NCI-H2081 (cell line): ENCODE measurements around the gene GNG7.
"Not testable (repeated sequence)": the region's sequence is repeated elsewhere in the genome, so short reads cannot be mapped to it uniquely, and the experiment has no call there.

Experiments
- DNase-seq, 2 experiments: peaks; one replicate each; lab custom pipeline; 2025; lab: John Stamatoyannopoulos, UW

Gene GNG7

DNA sequence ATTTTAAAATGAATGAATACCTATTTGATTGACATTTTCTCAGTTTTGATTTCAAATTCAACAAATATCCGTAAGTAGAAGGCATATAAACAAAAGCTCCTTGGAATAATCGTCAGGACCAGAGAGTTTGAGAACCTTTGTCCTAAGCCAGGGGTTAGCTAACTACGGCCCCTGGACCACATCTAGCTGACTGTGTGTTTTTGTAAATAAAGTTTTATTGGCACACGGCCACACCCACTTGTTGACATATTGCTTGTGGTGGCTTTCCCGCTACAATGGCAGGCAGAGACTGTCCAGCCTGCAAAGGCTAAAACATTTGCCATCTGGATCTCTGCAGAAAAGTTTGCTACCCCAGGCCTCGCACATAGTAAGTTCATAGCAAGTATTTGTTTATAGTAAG lies 83.4 kb downstream of the GNG7 start:
- DNase-seq: no peak

DNA sequence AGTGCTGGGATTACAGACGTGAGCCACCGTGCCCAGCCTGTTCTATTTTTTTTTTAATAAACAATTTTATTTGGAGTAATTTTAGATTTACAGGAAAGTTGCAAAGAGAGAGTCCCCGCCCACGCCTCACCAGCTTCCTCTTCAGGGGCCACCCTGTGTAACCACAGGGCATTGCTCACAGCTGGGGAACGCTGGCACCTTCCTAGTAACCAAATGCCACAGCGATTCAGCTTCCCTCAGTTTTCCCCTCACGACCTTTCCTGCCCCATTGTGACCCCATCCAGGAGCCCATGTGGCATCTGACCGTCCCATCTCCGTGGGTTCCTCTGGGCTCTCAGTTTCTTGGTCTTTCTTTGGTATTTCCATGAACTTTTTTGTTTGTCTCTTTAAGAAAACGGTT lies 83.9 kb downstream of the GNG7 start:
- DNase-seq: no peak

DNA sequence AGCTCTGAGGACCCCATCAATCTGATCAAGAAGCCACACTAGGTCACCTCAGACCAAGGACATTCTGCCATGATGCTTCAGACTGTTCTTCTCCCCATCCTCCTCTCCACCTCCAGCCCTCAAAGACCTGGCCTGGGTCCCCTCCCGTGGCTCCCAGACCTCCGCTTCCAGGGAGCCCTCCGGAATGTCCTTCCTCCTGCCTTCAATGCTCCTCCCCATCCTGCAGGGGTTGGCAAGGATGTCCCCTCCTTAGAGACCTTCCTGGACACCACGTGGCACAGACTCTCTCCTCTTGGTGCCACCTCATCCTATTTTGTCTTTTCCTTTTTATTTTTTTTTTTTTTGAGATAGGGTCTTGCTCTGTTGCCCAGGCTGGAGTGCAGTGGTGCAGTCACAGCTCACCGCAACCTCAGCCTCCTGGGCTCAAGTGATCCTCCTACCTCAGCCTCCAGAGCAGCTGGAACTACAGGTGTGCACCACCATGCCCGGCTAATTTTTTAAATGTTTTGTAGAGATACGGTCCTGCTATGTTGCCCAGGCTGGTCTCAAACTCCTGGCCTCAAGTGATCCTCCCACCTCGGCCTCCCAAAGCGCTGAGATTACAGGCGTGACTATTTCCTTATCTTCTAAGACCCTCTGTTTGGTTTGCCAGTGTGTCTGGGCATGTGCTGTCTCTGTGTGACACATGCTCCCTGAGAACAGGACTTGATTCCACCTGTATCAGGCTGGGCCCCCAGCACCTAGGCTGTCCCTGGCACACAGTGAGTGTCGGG lies 84.9 kb downstream of the GNG7 start:
- DNase-seq: no peak

DNA sequence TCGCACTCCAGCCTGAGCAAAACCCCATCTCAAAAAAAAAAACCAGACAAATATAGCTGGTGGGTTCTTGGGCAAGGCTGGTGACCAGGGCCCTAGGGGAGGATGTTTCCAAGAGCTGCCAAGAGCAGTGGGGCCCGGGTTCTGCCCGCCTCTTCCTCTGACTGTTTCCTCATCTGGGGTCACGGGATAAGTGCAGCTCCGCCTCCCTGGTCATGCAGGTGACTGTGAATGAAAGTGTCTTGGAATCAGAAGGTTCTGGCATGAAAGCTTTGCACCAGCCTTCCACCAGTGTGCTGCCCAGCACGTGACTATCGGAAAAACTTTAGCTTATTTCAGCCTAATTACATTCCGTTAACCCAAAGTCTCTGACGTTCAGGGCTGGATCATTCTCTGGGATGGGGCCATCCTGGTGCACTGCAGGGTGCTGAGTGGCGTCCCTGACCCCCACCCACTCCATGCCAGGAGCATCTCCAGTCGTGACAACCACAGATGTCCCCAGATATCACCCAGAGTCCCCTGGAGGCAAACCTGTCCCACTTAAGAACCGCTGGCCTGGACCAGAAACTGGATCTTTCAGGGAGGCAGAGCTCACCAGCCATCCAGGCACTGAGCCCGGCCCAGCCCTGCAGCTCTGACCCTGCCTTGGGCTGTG lies 85.6 kb downstream of the GNG7 start:
- no peak for DNase-seq

DNA sequence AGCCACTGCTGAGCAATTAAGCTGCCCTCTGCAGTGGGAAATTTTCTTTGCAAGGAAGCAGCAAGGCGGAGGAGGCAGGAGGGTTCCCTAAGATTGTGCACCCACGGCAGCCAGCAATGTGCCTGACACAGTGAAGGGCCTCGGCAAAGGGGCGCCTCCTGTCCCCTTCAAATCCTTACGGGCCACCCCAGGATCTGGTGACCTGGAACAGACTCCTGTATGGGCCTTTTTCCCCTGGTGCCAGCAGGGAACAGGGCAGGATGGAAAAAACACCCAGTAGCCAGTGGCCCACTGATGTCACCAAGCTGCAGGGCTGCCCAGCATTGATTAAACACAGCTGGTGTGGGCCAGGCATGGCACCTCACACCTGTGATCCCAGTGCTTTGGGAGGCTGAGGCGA lies 86.7 kb downstream of the GNG7 start:
- DNase-seq: no peak

DNA sequence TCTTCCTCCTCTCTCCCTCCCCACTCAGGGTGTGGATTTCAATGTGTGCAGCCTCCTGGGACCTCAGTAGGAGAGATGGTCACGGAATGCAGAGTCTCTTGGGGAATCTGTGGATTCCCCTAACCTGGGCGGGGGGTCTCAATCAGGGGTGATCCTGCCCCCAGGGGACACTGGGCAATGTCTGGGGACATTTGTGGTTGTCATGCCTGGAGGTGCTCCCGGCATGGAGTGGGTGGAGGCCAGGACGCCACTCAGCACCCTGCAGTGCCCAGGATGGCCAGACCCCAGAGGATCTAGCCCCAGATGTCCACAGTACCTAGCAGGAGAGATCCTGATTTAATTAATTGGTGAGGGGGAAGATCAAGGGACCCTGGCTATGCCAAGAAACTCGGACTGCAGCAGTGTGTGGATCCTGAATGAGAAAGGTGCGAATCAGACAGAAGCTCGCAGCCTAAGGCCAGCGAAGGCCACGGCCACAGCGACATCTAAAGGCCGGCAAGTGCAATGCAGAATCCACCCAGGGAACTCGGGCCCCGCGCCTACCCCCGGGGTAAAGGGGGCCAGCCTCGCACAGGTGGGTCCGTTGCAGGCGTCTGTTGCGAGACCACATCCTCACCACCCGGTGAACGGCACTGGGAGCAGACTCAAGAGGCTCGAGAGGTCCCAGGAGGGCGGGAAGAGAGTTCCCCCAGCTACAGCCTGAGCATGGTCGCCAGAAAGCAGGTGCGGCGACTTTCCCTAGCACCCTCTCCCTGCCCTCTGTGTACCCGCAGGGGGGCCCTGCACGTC lies 88.8 kb downstream of the GNG7 start:
- peak in 1 of 2 experiments; percentile 25 for DNase-seq

DNA sequence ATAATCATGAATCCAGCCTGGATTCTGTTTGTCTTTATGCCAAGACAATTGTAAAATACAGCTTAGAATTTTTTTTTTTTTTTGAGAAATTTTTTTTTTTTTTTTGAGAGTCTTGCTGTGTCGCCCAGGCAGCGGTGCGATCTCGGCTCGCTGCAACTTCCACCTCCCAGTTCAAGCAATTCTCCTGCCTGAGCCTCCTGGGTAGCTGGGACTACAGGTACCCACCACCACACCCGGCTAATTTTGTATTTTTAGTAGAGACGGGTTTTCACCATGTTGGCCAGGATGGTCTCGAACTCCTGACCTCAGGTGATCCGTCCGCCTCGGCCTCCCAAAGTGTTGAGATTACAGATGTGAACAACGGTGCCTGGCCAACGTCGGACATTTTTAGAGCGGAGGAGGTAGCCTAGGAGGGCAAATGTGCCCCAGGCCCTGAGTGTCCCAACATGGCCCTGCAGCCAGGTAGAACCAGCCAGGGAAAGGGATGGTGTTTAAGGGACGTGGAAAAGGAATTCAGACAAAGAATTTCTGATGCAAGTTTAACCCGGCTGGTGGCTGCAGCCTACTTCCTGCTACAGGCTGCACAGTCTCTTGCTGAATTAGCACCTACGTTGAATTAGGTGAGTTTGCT lies 89.8 kb downstream of the GNG7 start:
- no peak for DNase-seq

DNA sequence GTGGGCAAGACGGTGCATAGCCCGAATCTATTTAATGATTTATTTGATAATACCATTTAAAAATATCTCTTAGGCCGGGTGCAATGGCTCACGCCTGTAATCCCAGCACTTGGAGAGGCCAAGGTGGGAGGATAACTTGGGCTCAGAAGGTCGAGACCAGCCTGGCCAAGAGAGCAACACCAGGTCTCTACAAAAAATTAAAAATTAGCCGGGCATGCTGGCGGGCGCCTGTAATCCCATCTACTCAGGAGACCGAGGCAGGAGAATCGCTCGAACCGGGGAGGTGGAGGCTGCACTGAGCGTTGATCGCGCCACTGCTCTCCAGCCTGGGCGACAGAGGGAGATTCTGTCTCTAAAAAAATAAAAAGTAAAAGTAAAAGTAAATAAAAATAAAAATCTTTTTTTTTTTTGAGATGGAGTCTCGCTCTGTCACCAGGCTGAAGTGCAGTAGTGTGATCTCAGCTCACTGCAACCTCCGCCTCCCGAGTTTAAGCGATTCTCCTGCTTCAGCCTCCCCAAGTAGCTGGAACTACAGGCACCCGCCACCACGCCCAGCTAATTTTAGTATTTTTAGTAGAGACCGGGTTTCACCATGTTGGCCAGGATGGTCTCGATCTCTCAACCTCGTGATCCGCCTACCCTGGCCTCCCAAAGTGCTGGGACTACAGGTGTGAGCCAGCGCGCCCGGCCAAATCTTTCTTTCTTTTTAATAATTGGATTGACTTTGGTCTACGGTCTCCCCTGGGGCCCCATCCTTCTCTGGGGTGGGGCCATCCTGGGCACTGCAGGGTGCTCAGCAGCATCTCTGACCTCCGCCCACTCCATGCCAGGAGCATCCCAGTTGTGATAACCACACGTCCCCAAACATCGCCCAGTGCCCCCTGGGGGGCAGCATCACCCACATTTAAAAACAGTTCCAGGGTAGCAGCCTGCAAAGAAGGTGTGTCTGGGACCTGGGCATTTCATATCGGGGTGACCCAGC lies 90.7 kb downstream of the GNG7 start:
- DNase-seq: no peak

DNA sequence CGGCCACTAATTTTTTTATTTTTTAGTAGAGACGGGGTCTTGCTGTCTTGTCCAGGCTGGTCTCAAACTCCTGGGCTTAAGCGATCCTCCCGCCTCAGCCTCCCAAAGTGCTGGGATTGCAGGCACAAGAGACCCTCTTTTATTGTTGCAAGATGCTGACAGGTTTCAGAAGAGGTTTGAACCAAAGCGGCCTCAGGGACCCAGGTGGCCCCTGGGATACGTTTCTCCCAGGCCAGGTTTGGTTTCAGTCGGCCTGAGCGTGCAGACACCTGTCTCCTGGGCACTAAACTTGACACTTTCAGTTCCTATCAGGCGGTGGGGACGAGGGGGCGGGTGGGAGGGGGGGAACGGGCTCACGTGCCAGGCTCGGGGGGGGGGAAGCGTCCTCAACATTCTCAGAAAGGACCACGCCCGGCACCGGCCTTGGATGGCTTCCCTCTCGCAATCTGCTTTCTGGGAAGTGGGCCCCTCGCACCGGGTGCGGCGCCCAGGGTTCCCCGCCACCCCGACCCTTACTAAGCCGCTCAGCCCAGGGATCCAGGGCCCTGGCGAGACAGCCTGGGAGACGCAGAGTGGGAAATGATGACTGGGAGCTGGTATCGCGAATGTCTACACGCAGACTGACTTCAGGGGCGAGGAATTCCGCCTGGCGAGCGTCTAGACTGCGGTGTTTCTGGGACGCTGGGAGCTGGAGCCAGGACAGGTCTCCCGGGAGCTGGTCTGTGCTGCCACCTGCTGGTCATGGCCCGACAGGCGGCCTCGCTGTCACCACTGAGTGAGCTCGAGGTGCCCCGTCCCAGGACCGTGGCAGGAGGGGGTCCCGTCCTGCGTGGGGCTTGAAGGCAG lies 91.6 kb downstream of the GNG7 start:
- DNase-seq: peak; percentile 69 to 77

DNA sequence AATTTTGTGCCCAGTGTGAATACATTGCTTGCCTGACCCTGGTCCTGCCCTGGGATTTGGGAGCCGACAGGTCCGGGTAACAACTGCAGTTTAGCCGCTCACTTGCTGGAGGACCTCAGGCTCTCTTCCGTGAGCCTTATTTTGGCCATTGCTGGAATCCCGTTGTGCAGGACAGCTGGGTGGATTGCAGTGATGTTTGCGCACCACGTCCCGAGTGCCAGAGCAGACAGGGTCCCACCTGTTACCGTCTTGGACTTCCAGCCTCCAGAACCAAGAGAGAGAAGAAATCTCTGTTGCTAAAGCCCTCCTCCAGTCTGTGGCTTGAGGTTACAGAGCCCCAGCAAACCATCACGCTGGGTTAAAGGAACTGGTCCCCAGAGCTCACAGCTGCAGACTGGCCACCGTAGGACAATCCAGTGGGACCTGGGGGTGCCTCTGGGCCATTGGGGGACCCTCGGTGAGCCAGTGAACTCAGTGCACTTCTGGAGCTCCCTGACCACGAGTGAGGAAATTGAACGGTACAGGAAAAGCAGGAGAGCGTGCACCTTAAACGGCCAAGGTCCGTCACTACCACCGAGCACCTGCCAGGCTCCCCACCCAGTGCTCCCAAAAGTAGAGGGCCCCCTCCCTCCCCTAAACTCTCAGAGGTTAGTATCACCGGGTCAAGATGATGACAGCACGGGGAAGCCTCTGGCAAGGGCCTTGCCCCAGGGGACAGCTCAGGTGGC lies 92.9 kb downstream of the GNG7 start:
- no peak for DNase-seq

DNA sequence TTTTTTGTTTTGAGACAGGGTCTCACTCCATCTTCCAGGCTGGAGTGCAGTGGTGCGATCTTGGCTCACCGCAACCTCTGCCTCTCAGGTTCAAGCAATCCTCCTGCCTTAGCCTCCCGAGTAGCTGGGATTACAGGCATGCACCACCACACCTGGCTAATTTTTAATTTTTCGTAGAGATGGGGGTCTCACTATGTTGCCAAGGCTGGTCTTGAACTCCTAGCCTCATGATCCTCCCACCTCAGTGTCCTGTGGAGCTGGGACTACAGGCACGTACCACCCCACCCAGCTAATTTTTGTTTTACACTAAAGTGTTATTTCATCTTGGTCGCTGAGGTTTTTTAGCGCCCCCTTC lies 93.5 kb downstream of the GNG7 start:
- not testable (repeated sequence) for DNase-seq

DNA sequence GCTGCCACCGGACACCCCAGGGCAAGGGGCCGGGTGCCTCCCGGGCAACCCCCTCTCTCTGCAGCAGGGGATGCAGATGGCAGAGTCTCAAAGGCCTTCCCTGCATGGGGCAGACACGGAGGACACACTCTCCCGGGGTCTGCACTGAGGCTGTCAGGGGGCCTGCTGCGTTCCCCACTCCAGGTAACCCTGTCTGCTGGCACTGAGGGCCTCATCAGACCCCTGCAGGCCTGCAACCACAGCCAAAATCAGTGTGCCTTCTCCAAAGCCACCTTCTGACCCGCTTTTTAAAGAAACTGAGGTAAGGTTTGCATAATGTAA lies 93.9 kb downstream of the GNG7 start:
- DNase-seq: no peak

DNA sequence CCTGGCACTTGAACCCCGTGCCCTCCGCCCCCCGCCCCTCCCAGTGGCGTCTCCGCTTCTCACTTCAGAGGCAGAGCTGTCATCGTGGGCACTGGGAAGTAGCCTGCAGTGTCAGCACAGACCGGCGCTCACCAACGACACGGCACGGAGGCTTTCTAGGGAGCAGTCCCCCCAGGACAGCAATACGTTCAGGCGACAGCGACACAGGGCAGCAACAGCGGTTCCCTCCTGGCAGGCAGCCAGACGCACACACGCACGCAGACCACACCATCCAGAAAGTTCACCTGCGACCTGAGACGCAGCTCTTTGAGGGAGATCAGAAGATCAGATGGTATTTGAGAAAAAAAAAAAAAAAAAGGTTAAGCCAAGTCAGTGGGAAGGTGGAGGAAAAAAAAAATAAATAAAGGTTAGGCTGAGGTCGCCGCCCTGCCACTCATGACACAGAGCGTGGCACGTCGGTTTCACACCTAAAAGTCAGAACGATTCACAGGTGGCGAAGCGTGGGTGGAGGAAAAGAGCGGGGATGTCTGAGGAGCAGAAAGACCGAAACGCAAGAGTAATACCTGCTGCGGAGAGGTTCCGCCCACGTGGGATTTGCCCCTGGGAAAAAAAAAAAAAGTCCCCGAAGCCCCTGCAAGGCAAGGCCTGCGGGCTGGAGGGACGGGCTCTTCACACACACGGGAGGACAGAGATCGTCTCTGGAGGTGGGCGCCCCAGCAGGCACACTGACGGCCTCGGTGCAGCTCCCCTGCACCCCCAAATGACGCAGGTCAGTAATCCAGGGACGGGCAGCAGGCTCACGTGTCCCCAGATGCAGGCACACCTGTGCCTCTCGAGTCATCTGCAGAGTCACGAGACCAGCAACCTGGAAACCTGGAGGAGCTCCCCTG lies 94.5 kb downstream of the GNG7 start:
- DNase-seq: no peak

DNA sequence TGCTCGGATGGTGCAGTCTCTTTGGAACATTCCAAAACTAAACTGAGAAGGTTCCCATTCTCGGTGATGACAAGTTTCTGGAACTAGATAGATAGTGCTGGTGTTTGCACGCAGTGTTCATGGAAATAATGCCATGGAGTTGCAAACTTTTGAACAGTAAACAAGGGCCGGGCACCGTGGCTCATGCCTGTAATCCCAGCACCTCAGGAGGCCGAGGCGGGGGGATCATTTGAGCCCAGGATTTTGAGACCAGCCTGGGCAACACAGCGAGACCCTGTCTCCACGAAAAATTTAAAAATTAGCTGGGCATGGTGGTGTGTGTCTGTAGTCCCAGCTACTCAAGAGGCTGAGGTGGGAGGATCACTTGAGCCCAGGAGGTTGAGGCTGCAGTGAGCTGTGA lies 95.7 kb downstream of the GNG7 start:
- not testable (repeated sequence) for DNase-seq

DNA sequence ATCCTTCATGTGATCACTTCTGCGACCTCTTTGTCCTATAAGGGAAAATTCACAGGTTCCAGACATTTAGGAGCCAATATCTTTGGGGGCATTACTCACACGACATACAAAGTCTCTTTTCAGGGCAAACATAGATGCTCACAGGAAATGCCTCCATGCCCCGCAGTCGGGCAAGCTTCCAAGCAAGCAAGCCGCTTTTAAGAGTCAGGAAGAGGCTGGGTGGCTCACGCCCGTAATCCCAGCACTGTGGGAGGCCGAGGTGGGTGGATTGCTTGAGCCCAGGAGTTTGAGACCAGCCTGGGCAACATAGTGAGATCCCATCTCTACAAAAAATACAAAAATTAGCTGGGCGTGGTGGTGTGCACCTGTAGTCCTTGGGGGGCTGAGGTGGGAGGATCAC lies 96.6 kb downstream of the GNG7 start:
- not testable (repeated sequence) for DNase-seq

DNA sequence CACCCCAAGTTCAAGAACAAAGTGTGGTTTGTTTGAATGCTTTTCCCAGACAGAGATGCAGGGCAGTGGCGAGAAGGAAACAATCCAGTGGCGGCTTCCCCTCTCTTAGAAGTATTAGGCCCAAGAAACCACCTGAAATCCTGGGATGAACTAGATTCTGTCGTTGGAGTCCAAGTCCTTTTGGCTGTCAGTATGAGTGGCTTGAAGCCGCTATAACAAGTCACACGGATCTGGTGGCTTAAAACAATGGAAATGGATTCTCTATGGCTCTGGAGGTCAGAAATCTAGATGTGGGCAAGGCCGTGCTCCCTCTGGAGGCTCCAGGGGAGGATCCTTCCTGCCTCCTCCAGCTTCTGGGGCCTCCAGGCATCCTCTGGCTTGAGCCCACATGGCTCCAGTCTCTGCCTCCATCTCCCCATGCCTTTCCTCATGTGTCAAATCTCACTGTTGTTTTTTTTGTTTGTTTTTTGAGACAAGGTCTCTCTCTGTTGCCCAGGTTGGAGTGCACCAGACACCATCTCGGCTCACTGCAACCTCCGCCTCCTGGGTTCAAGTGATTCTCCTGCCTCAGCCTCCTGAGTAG lies 97.7 kb downstream of the GNG7 start:
- DNase-seq: no peak

DNA sequence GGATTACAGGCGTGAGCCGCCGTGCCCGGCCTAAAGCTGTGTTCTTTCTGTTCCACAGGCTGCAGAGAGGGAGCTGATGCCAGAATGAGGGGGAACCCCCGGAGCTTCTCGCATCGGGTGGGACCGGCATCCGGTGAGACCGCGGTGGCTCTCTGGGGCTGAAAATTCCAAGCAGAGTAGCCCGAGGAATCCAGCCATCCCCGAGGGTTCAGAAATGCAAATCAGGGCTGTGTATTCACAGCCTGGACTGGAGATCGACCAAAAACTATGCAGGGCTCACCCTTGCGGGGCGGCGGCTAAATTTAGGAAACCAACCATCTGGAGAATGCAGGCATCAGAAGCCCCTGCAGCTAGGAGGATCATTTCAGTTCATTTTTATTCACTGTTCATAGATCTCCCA lies 99.2 kb downstream of the GNG7 start:
- DNase-seq: no peak

DNA sequence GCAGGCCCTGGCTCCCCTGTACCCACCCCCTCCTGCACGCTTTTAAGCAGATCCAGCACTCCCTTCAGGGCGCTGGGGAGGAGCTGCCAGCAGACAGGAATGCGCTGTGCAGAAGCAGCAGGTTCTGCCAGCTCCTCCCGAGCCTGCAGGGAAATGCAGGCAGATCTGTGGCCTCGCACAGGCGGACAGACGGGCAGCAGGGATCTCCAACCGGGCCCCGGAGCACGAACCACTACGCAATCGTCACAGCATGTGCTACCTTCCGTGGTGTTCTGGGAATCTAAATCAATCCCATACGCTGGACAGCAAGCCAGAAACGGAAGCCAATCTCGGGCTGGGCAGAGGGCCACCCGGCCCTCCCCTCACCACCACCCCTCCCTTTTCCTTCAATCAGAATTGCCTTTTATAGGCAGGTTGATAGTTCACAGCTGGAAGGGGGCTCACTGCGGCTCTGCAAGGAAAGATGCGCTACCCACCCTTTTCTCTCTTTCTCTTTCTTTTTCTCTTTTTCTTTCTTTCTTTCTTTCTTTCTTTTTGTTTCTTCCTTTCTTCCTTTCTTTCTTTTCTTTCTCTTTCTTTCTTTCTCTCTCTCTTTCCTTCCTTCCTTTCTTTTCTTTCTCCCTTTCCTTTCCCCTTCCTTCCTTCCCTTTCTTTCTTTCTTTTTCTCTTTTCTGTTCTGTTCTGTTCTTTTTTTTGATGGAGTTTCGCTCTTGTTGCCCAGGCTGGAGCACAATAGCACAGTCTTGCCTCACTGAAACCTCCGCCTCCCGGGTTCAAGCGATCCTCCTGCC lies 99.9 kb downstream of the GNG7 start:
- peak; percentile 16 to 43 for DNase-seq
